Heart left ventricle (tissue), 16 donors: ENCODE results near the gene LEPR. TPM values are rescaled to one million over a fixed set of nuclear protein-coding genes. Genes with fewer than 3 reads are reported as not detected.
A peak's percentile ranks its signal among the peaks of the same experiment; 100 is the strongest.

Source experiments
- ATAC-seq, 4 donors: fragments of 200-7000 bp; cut with Tn5 transposase; one replicate each; pipeline ENCODE4 v1.9.1; 2020 to 2022; ENCODE audit warnings: moderate library complexity in 4 of 4, mild to moderate bottlenecking in 3 of 4, moderate number of reproducible peaks in 1 of 4
- DNase-seq, 5 donors: peaks; one replicate each; pipeline ENCODE4 v3.0.0-alpha.2; 2020
- H3K27ac ChIP-seq, 12 donors: fragments of 200-600 bp; sonication (generic) in 4 of 12; one replicate each; pipeline versions ENCODE4 v1.5.0 to v1.8.0; 2016 to 2022; ENCODE audit warnings: mild to moderate bottlenecking in 2 of 12
- H3K27me3 ChIP-seq, 9 donors: fragments of 200-600 bp; sonication (generic) in 2 of 9; one replicate each; pipeline versions ENCODE4 v1.5.1 to v1.8.0; 2016 to 2022; ENCODE audit warnings: mild to moderate bottlenecking in 3 of 9
- H3K36me3 ChIP-seq, 9 donors: fragments of 200-600 bp; sonication (generic) in 2 of 9; one replicate each; pipeline versions ENCODE4 v1.5.0 to v1.8.0; 2018 to 2022; ENCODE audit warnings: mild to moderate bottlenecking in 2 of 9
- H3K4me1 ChIP-seq, 12 donors: fragments of 200-600 bp; sonication (generic) in 4 of 12; one replicate each; pipeline versions ENCODE4 v1.5.0 to v1.8.0; 2016 to 2022; ENCODE audit warnings: mild to moderate bottlenecking in 3 of 12
- H3K4me3 ChIP-seq, 12 donors: fragments of 200-600 bp; sonication (generic) in 4 of 12; one replicate each; pipeline versions ENCODE4 v1.5.0 to v1.8.0; 2017 to 2022; ENCODE audit warnings: mild to moderate bottlenecking in 9 of 12, moderate library complexity in 4 of 12
- H3K9me3 ChIP-seq, 12 donors: fragments of 200-600 bp; sonication (generic) in 4 of 12; one replicate each; pipeline versions ENCODE4 v1.5.0 to v1.8.0; 2016 to 2022; ENCODE audit warnings: mild to moderate bottlenecking in 1 of 12
- POLR2A ChIP-seq, 2 donors: fragments of 450-650 bp; IDR thresholded peaks; one replicate each; pipeline ENCODE4 v1.6.1; 2017; ENCODE audit warnings: antibody characterized with exemption in 2 of 2, mild to moderate bottlenecking in 2 of 2, moderate library complexity in 2 of 2
- WGBS, 4 donors: extraction: QIAGEN DNeasy Blood & Tissue Kit in 2 of 4; methylation state at CpG; one replicate each; pipeline versions ENCODE4 v1.1.5 to v1.1.7; 2013 to 2018; 5-methylcytosine and 5-hydroxymethylcytosine counted together
- intact Hi-C, 10 donors: fragments of 100-400 bp; cut with DNase I; formaldehyde crosslinking; loops; one replicate each; pipeline versions ENCODE4 v1.11.1 to v1.14.2; 2022
- polyA plus RNA-seq, 2 donors: library from polyadenylated mRNA; stranded (reverse); fragments of 200-250 nt; gene quantifications; one replicate each; pipeline ENCODE4 v1.2.3, GENCODE V29; 2013
- total RNA-seq, 9 donors: library from RNA; depleted of rRNA in 2 of 9; stranded (reverse); fragments of >200 nt in 2 of 9; fragmentation: NEBNext Ultra II Directional in 3 of 9; extraction: Animal tissue kit (Norgen Biotek cat#: 25700) in 3 of 9; gene quantifications; one replicate each; pipeline versions ENCODE4 v1.1.0 to v1.2.4, GENCODE V29; 2016 to 2023
- TF ChIP-seq, protein P1 (sequence below), 12 donors: fragments of 200-600 bp; sonication (generic) in 4 of 12; IDR thresholded peaks; one replicate each; pipeline versions ENCODE4 v1.5.0 to v1.8.0; 2018 to 2022; ENCODE audit warnings: antibody characterized with exemption in 12 of 12, mild to moderate bottlenecking in 5 of 12
- donor health status: ischemic (EF 13 %, LVEDD 7.1; RV severe dilation, severe dysfunction).
- donor health status: healthy with polysubstance abuse.
- donor health status: DM: no; HTN: yes; CAD: no.
- donor health status: DM: no; HTN: no; CAD: no.
- donor health status: ischemic (EF 25% LVEDD 6.9; RV normal size, moderate dysfunction).
- donor health status: ischemic (EF 25% LVEDD 5.7; RV mildly dilated, moderate dysfunction).
- donor health status: healthy.
- donor health status: DM: yes; HTN: yes; CAD: no.
- donor health status: ischemic (EF 35%, LVEDD 5.7; RV mildly dilated, moderate dysfunction).
- donor health status: nonischemic (EF 11% LVEDD 7.7; RV severe dilation, severe dysfunction).
- donor health status: DM: yes; HTN: yes; CAD: no.
- donor health status: PGD.
- donor health status: ischemic (EF 29% LVEDD 5.4; RV normal size, mild dysfunction).
- donor health status: nonischemic (EF 23%, LVEDD 6.1; RV moderate dilation, normal function).

Gene LEPR
- total and polyA plus RNA-seq, 11 donors = 1.5 to 11.6 (median 5.0) TPM

GRCh38 chr1:65423884-65424572 lies 3.6 kb downstream of the LEPR start:
- 84 to 93% (median 89%) methylated on average over 2 of the region's 2 CpGs for WGBS, 4 donors
- no peak for TF ChIP-seq POLR2A (IDR thresholded peaks at IDR 0.05)
- TF ChIP-seq, protein P1, sequence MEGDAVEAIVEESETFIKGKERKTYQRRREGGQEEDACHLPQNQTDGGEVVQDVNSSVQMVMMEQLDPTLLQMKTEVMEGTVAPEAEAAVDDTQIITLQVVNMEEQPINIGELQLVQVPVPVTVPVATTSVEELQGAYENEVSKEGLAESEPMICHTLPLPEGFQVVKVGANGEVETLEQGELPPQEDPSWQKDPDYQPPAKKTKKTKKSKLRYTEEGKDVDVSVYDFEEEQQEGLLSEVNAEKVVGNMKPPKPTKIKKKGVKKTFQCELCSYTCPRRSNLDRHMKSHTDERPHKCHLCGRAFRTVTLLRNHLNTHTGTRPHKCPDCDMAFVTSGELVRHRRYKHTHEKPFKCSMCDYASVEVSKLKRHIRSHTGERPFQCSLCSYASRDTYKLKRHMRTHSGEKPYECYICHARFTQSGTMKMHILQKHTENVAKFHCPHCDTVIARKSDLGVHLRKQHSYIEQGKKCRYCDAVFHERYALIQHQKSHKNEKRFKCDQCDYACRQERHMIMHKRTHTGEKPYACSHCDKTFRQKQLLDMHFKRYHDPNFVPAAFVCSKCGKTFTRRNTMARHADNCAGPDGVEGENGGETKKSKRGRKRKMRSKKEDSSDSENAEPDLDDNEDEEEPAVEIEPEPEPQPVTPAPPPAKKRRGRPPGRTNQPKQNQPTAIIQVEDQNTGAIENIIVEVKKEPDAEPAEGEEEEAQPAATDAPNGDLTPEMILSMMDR (IDR thresholded peaks at IDR 0.05) = no peak
- Histone ChIP-seq H3K27ac (peak overlapping the region in 1 of 12 donors; percentile 25), H3K9me3 (no peaks in the 10 kb centered on the region), H3K4me1 (peaks cover 0 to 60% (median 30%) of the 10 kb centered on the region in 12 donors), H3K27me3 (no peaks in the 10 kb centered on the region), H3K4me3 (no peak overlapping the region), H3K36me3 (peaks cover 0 to 44% (median 34%) of the 10 kb centered on the region in 9 donors)
- DNase-seq (no peak), ATAC-seq (no peak)
- intact Hi-C loops = loop anchor here in 9 of 10 donors (5.0 to 10.0 kb wide), 8 partner anchors 159 to 362 kb away; no protein-coding TSS in a partner anchor

DNA sequence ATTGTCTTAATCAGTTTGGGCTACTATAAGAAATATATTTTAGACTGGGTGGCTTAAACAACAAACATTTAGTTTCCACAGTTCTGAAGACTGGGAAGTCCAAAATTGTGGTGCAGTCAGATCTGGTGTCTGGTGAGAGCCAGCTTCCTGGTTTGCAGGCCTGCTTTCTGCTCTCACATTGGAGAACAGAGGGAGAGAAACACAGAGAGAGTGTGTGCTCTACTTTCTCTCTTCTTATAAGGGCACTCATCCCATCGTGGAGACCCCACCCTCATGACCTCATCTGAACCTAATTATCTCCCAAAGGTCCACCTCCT lies 4.1 kb downstream of the LEPR start:
- H3K4me1 ChIP-seq = peaks cover 0 to 62% (median 29%) of the 10 kb centered on the region in 12 donors
- H3K27me3 ChIP-seq = no peaks in the 10 kb centered on the region
- TF ChIP-seq POLR2A (IDR thresholded peaks at IDR 0.05) = no peak
- TF ChIP-seq, protein P1 (IDR thresholded peaks at IDR 0.05) = no peak
- H3K27ac ChIP-seq = peak overlapping the region in 1 of 12 donors; percentile 25
- 47 to 66% (median 60%) methylated on average over 1 of the region's 1 CpG for WGBS, 4 donors
- DNase-seq = no peak
- H3K4me3 ChIP-seq = no peak overlapping the region
- intact Hi-C loops = loop anchor here in 9 of 10 donors (5.0 to 10.0 kb wide), 8 partner anchors 160 to 362 kb away; no protein-coding TSS in a partner anchor
- no peak for ATAC-seq
- H3K9me3 ChIP-seq = no peaks in the 10 kb centered on the region
- H3K36me3 ChIP-seq = peaks cover 0 to 47% (median 34%) of the 10 kb centered on the region in 9 donors

- Histone ChIP-seq H3K27me3 (no peaks in the 10 kb centered on the region), H3K4me3 (no peak overlapping the region), H3K9me3 (no peaks in the 10 kb centered on the region), H3K36me3 (peaks cover 0 to 52% (median 34%) of the 10 kb centered on the region in 9 donors), H3K4me1 (peaks cover 0 to 64% (median 28%) of the 10 kb centered on the region in 12 donors), H3K27ac (no peak overlapping the region)
- ATAC-seq (no peak), DNase-seq (no peak)
- 95 to 97% (median 96%) methylated on average over 2 of the region's 2 CpGs for WGBS, 4 donors
- TF ChIP-seq POLR2A (IDR thresholded peaks at IDR 0.05) = no peak
- TF ChIP-seq, protein P1 (IDR thresholded peaks at IDR 0.05) = no peak
- intact Hi-C loops = loop anchor here in 7 of 10 donors (10.0 kb wide), 5 partner anchors 160 to 360 kb away; no protein-coding TSS in a partner anchor
Observed at GRCh38 chr1:65425006-65425405, 4.5 kb downstream of the LEPR start.

- Histone ChIP-seq H3K36me3 (peaks cover 0 to 59% (median 41%) of the 10 kb centered on the region in 9 donors), H3K4me1 (peaks cover 0 to 71% (median 30%) of the 10 kb centered on the region in 12 donors), H3K9me3 (no peaks in the 10 kb centered on the region), H3K27ac (no peak overlapping the region), H3K27me3 (no peaks in the 10 kb centered on the region), H3K4me3 (no peak overlapping the region)
- ATAC-seq (no peak), DNase-seq (no peak)
- intact Hi-C loops = loop anchor here in 7 of 10 donors (10.0 kb wide), 5 partner anchors 161 to 361 kb away; no protein-coding TSS in a partner anchor
- 96 to 98% (median 96%) methylated on average over 3 of the region's 3 CpGs for WGBS, 4 donors
- no peak for TF ChIP-seq POLR2A (IDR thresholded peaks at IDR 0.05)
- TF ChIP-seq, protein P1 (IDR thresholded peaks at IDR 0.05) = no peak
Observed at GRCh38 chr1:65425697-65426096, 5.2 kb downstream of the LEPR start.
